Spinal cord (tissue), 10 donors: ENCODE measurements around the gene XG. TPM values are rescaled to one million over a fixed set of nuclear protein-coding genes. Genes with fewer than 3 reads are reported as not detected.
"Not testable (repeated sequence)": the region's sequence is repeated elsewhere in the genome, so short reads cannot be mapped to it uniquely, and the experiment has no call there.

Experiments
- DNase-seq, 6 donors: peaks; one replicate each; pipeline versions ENCODE4 v3.0.0 to v3.0.0-alpha.2; 2013 to 2015; ENCODE audit warnings: low spot score in 6 of 6, low read depth in 4 of 6
- H3K27ac ChIP-seq: one replicate; pipeline ENCODE4 v1.5.1; 2013; ENCODE audit warnings: low read depth, low read length, control low read depth
- H3K27me3 ChIP-seq: one replicate; pipeline ENCODE4 v1.6.1; 2013; ENCODE audit warnings: low read length; ENCODE audit not compliant: control insufficient read depth, insufficient read depth
- H3K36me3 ChIP-seq: one replicate; pipeline ENCODE4 v1.6.1; 2013; ENCODE audit warnings: low read length; ENCODE audit not compliant: control insufficient read depth, insufficient read depth
- H3K4me1 ChIP-seq: one replicate; pipeline ENCODE4 v1.6.1; 2013; ENCODE audit warnings: low read length; ENCODE audit not compliant: control insufficient read depth, insufficient read depth
- H3K4me3 ChIP-seq: one replicate; pipeline ENCODE4 v1.5.1; 2013; ENCODE audit warnings: low read depth, low read length, control low read depth
- H3K9me3 ChIP-seq: one replicate; pipeline ENCODE4 v1.6.1; 2013; ENCODE audit warnings: low read length; ENCODE audit not compliant: control insufficient read depth, insufficient read depth
- WGBS: methylation state at CpG from one replicate; pipeline ENCODE4 v1.1.5; 2013; ENCODE audit warnings: missing lambda C conversion rate; ENCODE audit not compliant: insufficient coverage; 5-methylcytosine and 5-hydroxymethylcytosine counted together
- polyA plus RNA-seq, 2 donors: library from polyadenylated mRNA; unstranded; fragments of 120-200 nt; gene quantifications; one replicate each; pipeline ENCODE4 v1.2.1, GENCODE V29; 2013; ENCODE audit not compliant: insufficient read length in 2 of 2
- total RNA-seq, 2 donors: library from RNA; depleted of rRNA in 1 of 2; stranded (reverse); fragments of 120-200 nt in 1 of 2; fragments of >200 nt in 1 of 2; gene quantifications; one replicate each; pipeline versions ENCODE4 v1.2.3 to v1.2.4, GENCODE V29; 2013 to 2014
- donor health status: healthy.

XG gene
- total and polyA plus RNA-seq, 4 donors, result 0.11 to 0.51 (median 0.30) TPM; not detected in 1

- not testable (repeated sequence) for H3K4me3 ChIP-seq, H3K36me3 ChIP-seq, DNase-seq, H3K4me1 ChIP-seq, H3K27ac ChIP-seq, H3K27me3 ChIP-seq, H3K9me3 ChIP-seq
- 100% methylated on average over 2 of the region's 7 CpGs for WGBS
Measured at GRCh38 chrX:2752441-2752840, 601 bp downstream of the XG start.

- WGBS, result no CpG with 5 or more reads among the region's 5 CpGs
- DNase-seq, H3K36me3 ChIP-seq, H3K9me3 ChIP-seq, H3K27ac ChIP-seq, H3K4me3 ChIP-seq, H3K27me3 ChIP-seq, H3K4me1 ChIP-seq: not testable (repeated sequence)
Measured at GRCh38 chrX:2755163-2755715, 3.4 kb downstream of the XG start.

- Histone ChIP-seq H3K4me3 (no peak overlapping the region), H3K9me3 (no peaks in the 10 kb centered on the region), H3K27ac (no peak overlapping the region), H3K4me1 (no peaks in the 10 kb centered on the region), H3K27me3 (no peaks in the 10 kb centered on the region), H3K36me3 (no peaks in the 10 kb centered on the region)
- 93% methylated on average over 8 of the region's 10 CpGs for WGBS
- DNase-seq, result no peak
Measured at GRCh38 chrX:2756548-2756947, 4.7 kb downstream of the XG start.

GRCh38 chrX:2761246-2761645, 9.4 kb downstream of the XG start:
- Histone ChIP-seq H3K9me3 (no peaks in the 10 kb centered on the region), H3K27me3 (no peaks in the 10 kb centered on the region), H3K27ac (no peak overlapping the region), H3K4me1 (no peaks in the 10 kb centered on the region), H3K36me3 (no peaks in the 10 kb centered on the region), H3K4me3 (no peak overlapping the region)
- no peak for DNase-seq
- 92% methylated on average over 2 of the region's 2 CpGs for WGBS

GRCh38 chrX:2762671-2763070, 10.8 kb downstream of the XG start:
- not testable (repeated sequence) for H3K4me3 ChIP-seq, H3K27me3 ChIP-seq, H3K9me3 ChIP-seq, H3K27ac ChIP-seq, H3K36me3 ChIP-seq, H3K4me1 ChIP-seq, DNase-seq
- 90% methylated on average over 1 of the region's 4 CpGs for WGBS

GRCh38 chrX:2764766-2765548, 13.1 kb downstream of the XG start:
- not testable (repeated sequence) for H3K9me3 ChIP-seq, H3K27ac ChIP-seq, H3K27me3 ChIP-seq, H3K4me3 ChIP-seq, DNase-seq, H3K4me1 ChIP-seq, H3K36me3 ChIP-seq
- 62% methylated on average over 9 of the region's 19 CpGs for WGBS

GRCh38 chrX:2765549-2765830, 13.7 kb downstream of the XG start:
- peak in 2 of 6 donors; percentile 21 to 69 for DNase-seq
- Histone ChIP-seq H3K9me3 (no peaks in the 10 kb centered on the region), H3K4me3 (no peak overlapping the region), H3K4me1 (no peaks in the 10 kb centered on the region), H3K36me3 (no peaks in the 10 kb centered on the region), H3K27ac (no peak overlapping the region), H3K27me3 (no peaks in the 10 kb centered on the region)
- whole genome bisulfite sequencing, result 50% methylated on average over 5 of the region's 5 CpGs

- no peak overlapping the region for H3K27ac ChIP-seq
- H3K36me3 ChIP-seq, result no peaks in the 10 kb centered on the region
- H3K4me3 ChIP-seq, result no peak overlapping the region
- no peaks in the 10 kb centered on the region for H3K4me1 ChIP-seq
- DNase-seq, result no peak
- no peaks in the 10 kb centered on the region for H3K27me3 ChIP-seq
- WGBS, result 94% methylated on average over 11 of the region's 11 CpGs
- H3K9me3 ChIP-seq, result no peaks in the 10 kb centered on the region
Measured at GRCh38 chrX:2766906-2767305, 15.1 kb downstream of the XG start.

- H3K4me1 ChIP-seq, result no peaks in the 10 kb centered on the region
- no peaks in the 10 kb centered on the region for H3K9me3 ChIP-seq
- H3K4me3 ChIP-seq, result no peak overlapping the region
- no peak overlapping the region for H3K27ac ChIP-seq
- no peaks in the 10 kb centered on the region for H3K36me3 ChIP-seq
- no peaks in the 10 kb centered on the region for H3K27me3 ChIP-seq
- DNase-seq, result no peak
- 81% methylated on average over 23 of the region's 25 CpGs for WGBS
Measured at GRCh38 chrX:2767631-2768455, 16.0 kb downstream of the XG start.

GRCh38 chrX:2769615-2770014, 17.8 kb downstream of the XG start:
- no CpG with 5 or more reads among the region's 1 CpG for WGBS
- Histone ChIP-seq H3K9me3 (no peaks in the 10 kb centered on the region), H3K4me3 (no peak overlapping the region), H3K36me3 (no peaks in the 10 kb centered on the region), H3K27me3 (no peaks in the 10 kb centered on the region), H3K27ac (no peak overlapping the region), H3K4me1 (no peaks in the 10 kb centered on the region)
- DNase-seq, result no peak
